Activated CD8-positive, alpha-beta memory T cell treated with anti-CD3 and anti-CD28 coated beads, Interleukin-2, amount 50 U/mL, for 24 hours (primary cell): Measurements from ENCODE around the gene CBFB.

ENCODE experiments used
- DNase-seq: peaks from one replicate; pipeline ENCODE4 v3.0.0-alpha.2; 2020; ENCODE audit errors: extremely low read depth

Gene CBFB

DNA sequence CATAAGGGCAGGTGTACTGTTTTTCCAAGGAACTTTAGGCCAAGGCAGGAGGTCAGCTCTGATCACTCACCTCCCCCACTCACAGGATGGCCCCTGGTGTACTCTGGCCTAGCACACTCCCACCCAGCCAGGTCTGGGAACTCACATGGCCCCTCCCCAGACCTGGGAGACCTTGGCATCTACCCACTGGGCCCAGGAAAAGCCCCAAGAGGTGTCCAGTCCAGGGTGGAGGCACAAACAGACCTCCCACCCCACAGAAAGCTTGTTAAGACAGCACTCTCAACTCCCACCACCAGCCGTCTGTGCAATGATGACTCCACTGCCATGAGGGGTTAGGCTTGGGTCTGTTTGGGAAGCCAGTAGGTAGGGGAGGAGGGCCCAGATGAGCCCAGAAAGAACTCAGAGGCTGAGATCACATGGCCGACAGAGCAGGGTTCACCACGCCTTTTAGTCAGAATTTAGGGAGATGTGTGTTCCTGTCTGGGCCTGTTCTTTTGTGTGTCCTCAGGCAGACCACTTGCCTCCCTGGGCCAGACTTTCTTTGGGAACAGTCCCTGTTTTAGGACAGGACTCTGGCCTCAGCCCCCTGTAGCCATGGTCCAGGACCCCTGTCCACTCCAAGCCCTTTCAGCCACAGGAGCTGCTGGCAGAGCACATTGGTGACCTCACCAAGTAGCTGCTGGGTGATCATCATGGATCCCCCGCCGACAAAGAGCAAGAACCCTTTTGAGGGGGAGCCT lies 12.1 kb upstream of the CBFB start:
- no peak for DNase-seq

DNA sequence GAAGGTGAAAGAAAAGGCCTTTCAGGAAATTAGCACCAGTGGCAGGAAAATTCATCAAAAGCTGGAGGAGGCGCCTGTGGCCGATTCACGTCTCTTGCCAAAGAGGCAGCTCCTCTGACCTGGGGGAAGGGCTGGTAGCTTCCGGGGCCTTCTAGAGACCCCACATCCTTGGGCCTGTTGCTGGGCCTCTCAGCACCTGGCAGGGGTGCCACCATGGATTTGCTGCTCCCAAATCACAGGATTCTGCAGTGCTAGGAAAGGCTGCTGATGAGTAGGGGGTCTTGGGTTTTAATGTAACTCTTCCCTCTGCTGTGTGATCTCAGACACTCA lies 11.6 kb upstream of the CBFB start:
- no peak for DNase-seq

DNA sequence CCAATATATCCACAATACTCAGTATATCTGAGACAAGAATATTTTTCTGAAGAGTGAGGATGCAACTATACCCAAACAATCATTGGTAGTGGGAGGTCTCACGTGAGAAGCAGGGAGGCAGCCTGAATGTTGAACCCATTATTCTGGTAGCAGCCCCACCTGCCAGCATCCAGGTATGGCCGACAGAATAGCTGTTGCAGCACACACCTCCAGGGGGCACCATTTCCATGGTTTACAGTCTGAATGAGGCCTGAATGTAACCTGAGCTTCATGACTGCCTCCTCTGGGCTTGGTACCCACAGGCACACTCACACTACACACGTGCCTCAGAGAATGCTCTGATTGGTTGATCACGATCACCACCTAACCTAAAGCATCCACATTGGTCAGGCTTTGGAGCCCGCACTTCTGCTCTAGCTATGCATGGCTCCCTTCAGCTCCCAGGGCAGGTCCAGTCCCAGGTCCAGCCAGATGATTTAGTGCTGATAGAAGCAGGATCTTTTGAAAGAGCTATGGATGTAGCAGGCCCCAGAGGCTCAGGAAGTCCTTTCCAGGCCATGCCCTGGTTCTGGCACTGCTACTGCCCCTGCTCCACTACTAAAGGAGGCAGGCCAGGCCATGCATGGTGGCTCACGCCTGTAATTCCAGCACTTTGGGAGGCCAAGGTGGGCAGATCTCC lies 11.0 kb upstream of the CBFB start:
- DNase-seq, result peak; percentile 72

DNA sequence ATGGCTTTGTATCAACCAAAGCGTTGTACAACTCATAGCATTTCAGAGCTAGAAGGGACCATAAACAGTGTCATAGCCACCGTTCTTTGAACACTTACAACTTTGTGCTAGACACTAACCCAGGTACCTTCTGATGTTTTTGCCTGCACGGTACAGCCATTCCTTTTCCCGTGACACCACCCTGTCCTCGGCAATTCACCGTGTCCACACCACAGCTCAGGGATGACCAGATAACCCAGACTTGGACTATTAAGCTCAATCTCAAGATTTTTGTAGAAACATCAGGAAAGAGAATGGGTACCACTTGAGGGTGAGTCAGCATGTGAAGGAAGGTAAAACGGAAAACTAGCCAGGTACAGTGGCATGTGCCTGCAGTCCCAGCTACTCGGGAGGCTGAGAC lies 9.8 kb upstream of the CBFB start:
- no peak for DNase-seq

DNA sequence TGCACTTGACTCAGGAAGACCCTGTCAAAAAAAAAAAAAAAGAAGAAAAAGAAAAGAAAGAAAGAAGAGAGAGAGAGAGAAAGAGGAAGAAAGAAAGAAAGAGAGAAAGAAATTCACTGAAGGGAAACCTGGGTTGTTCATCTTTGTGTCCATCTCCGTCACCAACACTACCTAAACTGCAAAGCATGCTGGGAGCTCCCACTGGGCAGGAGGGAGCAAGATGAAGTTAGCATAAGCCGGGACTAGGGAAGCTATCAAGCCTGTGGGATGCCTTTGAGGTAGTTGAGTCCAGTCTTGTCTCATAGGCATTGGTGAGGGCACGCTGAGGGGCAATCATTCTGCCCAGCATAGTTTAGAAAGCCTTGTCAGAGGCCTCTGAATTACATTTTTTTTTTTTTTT lies 7.6 kb upstream of the CBFB start:
- no peak for DNase-seq

DNA sequence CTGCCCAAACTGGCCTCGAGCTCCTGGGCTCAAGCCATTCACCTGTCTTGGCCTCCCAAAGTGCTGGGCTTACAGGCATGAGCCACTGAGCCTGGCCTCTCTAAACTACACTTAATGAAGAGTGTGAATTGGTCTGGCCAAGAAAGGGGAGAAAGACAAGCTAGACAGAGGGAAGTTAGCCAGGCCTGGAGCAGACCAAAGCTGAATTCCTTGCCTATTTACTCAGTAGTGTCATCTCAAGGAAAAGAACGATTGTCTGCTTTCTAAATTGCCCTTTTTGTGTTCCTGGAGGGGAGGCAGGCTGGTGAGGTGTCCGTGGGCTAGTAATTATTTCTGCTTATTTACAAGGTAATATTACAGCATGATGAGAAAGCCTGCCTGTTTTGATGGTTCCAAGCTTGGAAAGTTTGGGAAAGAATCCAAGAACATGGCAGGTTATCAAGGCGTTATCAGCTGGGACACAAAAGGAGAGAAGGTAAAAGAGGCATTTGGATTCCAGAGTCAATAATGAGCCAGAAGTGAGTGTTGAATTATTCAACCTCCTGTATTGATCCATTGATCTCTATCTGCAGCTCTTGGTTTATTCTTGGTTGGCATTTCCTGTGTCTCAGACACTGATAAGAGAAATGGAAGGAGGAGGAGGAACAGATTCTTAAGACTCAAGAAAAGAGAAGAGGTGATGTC lies 6.3 kb upstream of the CBFB start:
- no peak for DNase-seq

DNA sequence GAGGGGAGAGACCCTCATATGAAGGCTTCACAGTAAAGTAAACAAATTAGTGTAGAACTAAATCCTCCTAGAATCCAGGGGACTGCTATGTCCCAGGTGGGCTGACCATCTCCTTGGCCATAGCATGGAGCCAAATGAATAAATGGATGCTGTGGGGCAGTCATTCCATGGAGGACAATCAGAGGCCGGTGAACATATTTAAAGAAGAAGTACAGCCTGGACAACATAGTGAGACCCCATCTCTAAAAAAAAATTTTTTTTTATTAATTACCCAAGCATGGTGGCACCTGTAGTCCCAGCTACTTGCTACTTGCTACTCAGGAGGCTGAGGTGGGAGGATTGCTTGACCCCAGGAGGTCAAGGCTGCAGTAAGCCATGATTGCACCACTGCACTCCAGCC lies 5.3 kb upstream of the CBFB start:
- DNase-seq, result no peak

DNA sequence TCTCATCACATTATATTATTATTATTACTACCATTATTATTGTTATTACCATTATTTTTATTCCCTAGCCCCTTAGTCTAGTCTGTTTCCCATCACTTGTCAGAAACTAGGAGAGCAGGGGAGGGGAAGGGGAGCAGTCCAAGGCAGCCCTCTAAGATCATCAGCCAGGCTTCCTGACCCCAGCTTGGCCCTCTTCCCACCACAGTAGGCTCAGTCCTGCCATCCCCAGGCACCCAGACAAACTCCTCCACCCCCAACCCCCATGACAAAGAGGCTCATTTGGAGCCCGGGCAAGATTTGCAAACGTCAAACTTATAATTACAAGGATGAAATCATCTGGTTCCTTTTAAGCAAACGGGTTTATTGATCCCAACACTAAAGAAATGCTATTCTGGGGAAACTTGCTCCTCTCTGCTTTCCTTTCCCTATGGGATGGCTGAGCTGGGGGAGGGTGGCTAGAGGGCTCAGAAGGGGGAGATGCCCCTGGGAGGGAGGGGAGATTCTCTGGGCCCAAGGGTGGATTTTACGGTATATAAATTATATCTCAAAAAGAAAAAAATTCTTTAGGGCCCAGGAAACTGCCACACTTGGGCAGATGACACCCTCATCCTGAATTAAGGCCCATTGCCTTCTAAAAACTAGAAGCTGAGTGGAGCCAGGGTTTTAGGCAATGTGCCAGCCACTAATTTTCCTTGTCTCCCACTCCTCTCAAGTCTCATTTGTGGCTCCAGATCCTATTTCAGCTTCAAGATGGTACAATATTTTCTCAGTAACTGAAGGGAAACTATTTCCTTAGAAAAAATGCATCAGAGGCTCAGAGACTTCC lies 4.4 kb upstream of the CBFB start:
- DNase-seq, result no peak

DNA sequence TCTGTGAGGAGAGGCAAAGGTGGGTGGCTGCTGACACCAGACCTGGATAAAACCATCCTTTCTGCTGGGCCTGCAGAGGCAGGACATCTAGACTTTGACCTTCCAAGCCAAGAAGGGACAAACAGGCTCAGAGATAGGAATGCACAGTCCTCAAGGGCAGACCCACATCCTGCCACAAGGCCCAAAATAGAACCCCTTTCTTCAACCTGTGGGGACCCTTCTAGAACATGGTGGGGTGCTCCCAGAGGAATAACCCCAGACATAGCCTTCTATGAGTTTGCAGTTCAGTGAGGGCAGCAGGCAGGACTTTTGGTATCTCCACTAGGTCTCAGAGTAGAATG lies 3.8 kb upstream of the CBFB start:
- no peak for DNase-seq

DNA sequence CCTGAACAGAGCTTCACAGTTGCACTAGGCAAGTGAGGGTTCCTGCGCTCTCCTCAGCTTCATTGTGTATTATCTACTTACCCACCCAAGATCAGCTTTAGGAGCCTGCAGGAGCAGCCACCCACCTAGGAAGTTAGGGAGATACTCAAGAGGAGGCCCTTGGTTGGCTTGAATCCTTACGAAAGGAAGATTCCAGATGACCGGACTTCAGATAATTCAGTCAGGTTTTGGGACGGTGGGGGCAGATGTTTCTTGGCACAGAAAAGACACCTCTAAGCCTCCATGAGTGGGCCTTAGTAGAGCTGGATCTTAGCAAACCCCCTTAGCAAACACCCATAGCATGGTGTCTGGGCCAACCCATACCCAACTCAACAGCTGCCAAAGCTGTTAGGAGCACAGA lies 2.4 kb upstream of the CBFB start:
- no peak for DNase-seq

DNA sequence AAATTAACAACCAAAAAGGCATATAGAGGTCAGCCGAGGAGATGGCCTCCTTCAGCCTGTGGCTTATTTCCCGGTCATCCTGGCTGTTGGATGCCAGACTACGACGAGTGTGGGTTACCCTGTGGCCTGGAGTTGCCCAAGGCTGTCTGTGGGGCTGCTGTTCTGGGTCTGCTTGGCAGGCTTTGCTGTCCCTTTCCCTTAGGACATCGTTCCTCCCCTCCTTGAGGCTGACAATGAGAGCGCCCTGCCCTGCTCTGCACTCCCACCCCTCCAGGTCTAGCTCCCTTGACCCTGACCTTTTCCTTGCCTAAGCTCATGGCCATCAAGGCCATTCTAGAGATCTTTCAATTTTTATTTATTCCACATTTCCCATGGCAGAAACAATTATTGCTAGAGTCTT lies 1.9 kb upstream of the CBFB start:
- DNase-seq, result no peak

DNA sequence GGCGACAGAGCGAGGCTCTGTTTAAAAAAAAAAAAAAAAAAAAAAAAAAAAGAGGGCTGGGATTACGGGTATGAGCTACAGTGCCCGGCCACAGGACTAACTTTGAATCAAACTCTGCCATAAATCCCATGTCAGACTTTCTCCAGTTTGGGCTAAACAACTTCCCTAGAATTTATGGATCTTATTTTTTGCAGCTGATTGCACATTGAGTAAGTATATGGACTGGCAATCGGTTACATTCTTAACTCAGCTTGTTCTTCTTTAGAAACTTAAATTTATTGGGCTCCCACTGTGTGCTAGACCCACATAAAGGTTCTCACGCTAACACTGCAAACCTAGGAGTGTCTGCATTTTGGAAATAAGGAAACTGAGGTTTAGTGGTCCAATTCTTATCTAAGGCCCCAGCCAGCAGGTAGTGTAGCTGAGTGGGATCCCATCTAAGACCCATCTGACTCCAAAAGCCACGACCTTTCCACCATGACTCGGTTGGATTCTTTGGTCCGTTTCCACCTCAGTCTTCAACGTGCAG lies 718 bp upstream of the CBFB start:
- DNase-seq, result no peak

DNA sequence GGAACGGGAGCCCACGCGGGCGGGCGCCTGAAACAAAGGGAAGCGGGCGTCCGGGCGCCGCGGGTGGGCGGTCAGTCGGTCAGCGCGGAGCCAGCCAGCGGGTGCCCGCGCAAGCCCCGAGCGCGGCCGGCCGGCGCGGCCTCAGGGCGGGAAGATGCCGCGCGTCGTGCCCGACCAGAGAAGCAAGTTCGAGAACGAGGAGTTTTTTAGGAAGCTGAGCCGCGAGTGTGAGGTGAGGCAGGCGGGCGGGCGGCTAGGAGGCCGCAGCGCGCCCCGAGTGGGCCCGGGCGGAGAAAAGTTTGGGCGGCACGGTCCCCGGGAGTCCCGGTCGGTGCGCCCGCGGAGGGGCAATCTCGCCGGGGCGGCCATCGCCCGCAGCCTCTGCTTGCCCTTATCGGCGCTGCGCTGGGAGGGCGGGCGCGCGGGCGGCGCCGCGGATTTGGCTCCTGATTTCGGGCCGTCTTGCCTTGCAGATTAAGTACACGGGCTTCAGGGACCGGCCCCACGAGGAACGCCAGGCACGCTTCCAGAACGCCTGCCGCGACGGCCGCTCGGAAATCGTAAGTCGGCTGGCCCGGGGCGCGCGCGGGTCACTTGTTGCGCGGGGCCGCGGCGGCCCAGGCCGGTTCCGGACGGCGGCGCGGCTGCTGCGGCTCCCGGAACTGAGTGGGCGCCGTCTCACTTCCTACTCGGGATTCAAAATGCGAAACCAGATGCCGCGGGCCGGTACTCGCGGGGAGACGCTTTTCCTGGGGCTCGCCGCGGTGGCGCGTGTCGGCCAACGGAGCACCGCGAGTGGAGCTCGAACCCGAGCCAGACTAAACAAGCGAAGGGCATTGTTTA lies 526 bp downstream of the CBFB start:
- peak; percentile 17 for DNase-seq

DNA sequence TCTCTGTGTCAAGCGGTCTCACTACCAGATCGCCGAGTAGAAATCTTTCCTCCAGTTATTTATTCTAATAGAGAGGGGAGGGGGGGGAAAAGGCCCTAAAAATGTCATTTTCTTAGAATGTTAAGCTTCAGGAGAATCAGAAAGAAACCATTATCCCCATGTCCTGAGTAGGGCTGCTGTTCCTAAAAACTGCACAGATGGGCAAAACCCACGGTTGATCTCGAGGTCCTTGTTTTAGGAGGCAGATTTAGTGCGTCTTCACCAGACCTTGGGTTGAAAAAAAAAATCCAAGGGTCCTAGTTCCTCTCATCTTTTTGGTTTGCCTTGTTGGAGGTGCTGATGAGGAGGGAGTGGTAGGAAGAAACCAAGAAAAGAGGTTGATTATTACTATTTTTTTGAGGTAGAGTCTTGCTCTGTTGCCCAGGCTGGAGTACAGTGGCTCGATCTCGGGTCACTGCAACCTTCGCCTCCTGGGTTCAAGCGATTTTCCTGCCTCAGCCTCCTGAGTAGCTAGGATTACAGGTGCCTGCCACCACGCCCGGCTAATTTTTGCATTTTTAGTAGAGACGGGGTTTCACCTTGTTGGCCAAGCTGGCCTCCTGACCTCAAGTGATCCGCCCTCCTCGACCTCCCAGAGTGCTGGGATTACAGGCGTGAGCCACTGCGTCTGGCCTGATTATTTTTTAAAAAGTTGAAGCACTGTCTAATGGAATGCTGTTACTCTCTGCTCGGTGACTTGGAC lies 1.4 kb downstream of the CBFB start:
- DNase-seq, result no peak

DNA sequence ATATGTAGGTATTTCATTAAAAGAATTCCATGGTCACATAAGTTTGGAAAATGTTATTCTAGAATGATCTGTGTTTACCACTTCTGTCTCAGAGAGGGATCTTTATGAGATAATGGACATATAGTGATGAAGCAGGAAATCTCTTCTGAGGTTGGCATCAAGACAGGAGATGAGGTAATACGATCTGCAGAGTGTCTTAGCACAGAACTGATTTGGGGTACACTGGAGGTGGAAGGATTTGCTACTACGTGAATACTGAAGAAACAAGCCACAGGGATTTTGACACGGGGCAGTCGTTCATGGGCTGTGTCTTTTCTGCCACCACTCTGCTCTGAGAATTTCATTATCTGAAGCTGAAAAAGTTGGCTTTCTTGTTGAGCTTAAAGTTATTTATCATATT lies 5.5 kb downstream of the CBFB start:
- no peak for DNase-seq

DNA sequence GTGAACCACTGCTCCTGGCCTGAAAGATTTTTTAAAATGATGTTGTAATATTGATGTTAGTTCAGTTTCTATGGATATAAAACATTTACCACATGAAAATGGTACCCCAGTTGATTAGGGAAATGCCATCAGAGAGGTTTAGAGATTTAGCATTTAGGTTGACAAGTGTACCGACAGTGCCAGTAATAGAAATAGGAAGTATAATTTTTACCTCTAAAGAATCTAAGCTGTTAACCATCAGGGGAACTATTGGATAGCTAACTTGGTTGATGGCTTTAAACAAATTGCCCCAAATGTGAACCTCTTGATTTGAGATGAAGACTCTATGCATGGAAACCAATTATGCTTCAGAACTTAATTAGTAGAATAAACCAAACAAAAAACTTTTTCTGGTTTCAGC lies 6.4 kb downstream of the CBFB start:
- DNase-seq, result no peak

DNA sequence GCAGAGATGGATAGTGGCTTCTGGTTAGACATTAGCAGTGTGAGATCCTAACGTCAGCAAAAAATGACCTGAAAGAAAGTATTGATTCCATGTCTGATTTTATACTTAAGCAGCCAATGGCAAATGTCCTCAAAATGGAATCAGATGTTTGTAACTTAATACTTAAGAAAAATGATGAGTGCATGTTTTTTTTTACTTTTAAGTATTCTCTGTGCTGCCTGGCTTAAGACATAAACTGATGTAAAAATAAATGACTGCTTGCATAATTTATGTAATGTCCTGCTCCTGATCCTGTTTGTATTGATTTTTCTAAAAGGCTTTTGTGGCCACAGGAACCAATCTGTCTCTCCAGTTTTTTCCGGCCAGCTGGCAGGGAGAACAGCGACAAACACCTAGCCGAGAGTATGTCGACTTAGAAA lies 7.4 kb downstream of the CBFB start:
- DNase-seq, result no peak

DNA sequence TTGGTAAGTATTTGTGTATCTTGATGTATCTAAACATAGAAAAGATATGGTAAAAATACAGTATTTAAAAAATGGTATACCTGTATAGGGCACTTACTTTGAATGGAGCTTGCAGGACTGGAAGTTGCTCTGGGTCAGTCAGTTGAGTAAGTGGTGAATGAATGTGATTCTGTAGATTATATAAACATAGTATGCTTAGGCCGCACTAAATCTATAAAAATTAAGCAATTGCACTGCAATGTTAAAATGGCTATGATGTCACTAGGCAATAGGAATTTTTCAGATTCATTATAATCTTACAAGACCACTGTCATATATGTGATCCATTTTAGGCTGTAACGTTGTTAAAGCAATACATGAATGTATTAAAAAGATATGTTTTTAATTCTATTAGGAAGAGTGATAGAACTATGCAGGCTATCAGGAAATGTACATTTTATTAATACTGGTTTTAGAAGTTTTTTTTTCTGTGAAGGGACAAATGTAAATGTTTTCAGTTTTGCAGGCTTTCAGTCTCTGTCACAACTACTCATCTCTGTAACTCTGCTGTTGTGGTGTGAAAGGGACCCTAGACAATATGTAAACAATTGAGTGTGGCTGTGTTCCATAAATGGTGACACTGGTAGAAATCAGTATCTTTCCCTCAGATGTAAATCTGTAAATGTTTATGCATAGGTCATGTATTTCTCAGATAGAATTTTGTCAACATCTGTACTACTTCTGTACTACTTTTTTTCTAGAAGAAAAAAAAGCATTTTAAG lies 10.5 kb downstream of the CBFB start:
- no peak for DNase-seq

DNA sequence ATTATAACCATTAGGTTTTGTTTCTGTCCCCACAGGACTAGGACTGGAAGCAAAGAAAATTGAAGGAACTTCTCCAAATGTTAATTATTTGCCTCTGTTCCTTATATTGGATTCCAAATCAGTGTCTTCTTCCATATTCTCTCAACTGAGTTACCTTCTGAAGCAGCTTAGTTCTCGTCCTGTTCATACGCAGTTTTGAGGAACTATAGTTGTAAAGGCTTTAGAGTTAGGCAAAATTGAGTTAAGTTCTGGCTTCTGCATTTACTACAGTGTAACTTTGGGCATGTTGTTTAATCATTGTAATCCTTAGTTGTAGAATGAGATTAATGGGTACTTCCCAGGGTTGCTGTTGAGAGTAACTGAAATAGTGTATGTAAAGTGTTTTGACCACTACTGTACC lies 11.2 kb downstream of the CBFB start:
- no peak for DNase-seq

DNA sequence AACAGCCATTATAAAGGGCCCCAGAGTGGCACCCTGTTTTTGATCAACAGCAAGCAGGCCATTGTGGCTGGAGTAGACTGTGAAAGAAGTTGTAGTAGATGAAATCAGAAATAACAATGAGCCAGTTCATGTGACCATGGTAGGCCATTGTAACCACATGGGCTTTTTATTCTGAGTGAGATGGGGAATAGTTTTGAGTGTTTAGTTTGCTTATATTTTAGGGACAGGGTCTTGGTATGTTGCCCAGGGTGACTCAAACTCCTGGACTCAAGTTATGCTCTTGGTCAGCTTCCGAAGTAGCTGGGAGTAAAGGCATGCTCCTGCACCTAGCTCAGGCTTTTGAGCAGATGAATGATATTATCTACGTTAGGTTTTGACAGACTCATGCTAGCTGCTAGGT lies 12.0 kb downstream of the CBFB start:
- DNase-seq, result no peak
